Measurements from ENCODE around the gene KCTD1.
A peak's percentile ranks its signal among the peaks of the same experiment; 100 is the strongest.

The KCTD1 gene

GRCh38 chr18:26547646-26548414, 523 bp downstream of the KCTD1 start:
- peak in 1 of 2 experiments; percentile 42 for DNase-seq

GRCh38 chr18:26546875-26547645, 1.3 kb downstream of the KCTD1 start:
- DNase-seq = no peak

- DNase-seq = no peak
Observed at GRCh38 chr18:26546170-26546874, 2.0 kb downstream of the KCTD1 start.

DNA sequence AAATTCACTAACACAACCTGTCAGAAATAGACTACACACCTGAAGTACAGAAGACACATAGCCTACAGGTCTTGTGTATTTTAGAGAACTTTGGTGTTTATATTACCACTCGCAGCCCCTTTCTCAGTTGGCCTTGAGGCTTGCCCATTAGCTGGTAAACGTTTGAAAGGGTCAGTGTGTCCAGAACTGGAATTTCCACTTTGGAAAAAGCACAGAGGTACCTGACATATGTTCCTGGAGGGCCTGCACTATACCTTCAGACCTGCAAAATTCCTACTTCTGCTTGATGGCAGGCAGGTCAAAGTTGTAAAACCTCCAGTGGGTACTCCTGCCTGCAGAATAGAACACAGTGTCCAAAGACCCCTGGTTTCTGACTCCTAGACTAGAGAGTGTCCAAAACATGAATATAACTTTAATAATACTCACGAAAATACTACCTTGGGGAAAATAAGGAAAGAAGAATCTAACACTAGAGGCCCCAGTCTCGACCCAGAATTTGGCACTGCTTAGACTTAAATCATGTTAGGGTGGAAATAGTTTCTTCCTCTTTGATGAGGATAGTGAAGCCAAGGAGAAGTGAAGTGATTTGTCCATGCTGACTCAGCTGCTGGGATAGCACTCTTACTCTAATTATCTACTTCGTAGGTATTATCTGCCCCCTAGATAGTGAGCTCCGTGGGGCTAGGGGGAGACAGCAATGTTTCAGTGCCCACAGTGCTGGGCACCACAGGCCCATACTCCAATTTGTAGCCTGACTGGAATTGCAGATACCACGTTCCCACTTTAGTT, 2.8 kb downstream of the KCTD1 start:
- peak in 1 of 2 experiments; percentile 4 for DNase-seq

GRCh38 chr18:26544451-26544850, 3.9 kb downstream of the KCTD1 start:
- no peak for DNase-seq

- no peak for DNase-seq
Observed at GRCh38 chr18:26543373-26543772, 5.0 kb downstream of the KCTD1 start.

DNA sequence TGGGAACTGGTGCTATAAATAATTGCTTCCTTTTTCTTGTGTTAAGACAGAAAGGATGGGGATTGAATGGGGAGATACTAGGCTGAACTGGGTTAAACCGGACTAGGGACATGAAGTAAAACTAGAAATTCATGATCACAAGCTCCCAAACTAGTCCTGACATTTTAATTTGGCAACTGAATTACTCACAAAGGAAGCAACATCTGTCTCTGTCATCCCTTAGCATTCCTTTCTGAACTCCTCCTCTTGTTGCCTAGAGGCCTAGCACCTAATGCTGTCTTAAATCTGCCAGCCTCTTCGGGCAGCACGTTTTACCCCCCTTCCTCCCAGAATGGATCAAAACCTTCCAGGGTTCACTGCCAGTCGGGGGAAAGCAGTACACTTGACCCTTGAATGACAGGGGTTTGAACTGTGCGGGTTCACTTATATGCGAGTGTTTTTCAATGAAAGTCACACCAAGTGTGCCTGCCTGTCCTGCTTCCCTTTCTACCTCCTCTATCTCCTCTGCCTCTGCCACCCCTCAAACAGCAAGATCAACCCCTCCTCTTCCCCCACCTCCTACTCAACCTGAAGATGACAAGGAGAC, 8.2 kb downstream of the KCTD1 start:
- DNase-seq = peak; percentile 12 to 40

DNA sequence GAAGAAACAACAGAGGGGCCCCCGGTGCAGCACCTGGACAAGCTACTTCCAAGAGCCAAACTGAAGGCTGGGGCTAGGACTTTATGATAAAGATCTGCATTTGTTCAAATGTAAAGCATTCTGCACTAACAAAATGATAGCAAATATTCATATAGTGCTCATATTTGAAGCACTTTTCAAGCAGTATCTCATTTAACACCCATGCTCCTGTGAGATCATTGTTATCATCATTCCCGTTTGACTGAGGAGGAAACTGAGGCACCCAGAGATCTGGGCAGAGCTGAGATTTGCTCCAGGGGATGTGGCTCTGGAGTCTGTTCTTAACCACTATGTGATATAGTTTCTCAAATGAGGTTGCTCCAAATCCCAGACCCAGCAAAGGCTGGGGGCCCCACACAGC, 9.8 kb downstream of the KCTD1 start:
- DNase-seq = no peak

DNA sequence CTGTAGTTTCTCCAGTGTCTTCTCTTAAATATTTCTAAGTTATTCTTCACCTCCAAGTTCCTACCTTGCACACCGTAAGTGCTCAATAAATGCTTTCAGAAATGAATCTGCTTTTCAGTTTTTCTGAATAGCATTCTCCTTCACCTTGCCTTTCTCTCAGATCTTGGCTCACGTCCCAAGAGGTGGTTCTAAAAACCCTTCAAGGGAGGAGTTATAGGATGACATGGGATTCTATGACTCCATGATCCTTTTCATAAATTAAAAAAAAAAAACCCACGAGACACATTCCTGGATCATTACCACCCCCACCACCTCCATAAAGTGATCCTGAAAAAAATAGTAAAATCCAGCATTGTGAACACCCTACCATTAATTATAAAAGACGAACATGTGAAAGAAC, 11.7 kb downstream of the KCTD1 start:
- no peak for DNase-seq

GRCh38 chr18:26536032-26536431, 12.3 kb downstream of the KCTD1 start:
- no peak for DNase-seq

GRCh38 chr18:26535630-26536029, 12.7 kb downstream of the KCTD1 start:
- no peak for DNase-seq

DNA sequence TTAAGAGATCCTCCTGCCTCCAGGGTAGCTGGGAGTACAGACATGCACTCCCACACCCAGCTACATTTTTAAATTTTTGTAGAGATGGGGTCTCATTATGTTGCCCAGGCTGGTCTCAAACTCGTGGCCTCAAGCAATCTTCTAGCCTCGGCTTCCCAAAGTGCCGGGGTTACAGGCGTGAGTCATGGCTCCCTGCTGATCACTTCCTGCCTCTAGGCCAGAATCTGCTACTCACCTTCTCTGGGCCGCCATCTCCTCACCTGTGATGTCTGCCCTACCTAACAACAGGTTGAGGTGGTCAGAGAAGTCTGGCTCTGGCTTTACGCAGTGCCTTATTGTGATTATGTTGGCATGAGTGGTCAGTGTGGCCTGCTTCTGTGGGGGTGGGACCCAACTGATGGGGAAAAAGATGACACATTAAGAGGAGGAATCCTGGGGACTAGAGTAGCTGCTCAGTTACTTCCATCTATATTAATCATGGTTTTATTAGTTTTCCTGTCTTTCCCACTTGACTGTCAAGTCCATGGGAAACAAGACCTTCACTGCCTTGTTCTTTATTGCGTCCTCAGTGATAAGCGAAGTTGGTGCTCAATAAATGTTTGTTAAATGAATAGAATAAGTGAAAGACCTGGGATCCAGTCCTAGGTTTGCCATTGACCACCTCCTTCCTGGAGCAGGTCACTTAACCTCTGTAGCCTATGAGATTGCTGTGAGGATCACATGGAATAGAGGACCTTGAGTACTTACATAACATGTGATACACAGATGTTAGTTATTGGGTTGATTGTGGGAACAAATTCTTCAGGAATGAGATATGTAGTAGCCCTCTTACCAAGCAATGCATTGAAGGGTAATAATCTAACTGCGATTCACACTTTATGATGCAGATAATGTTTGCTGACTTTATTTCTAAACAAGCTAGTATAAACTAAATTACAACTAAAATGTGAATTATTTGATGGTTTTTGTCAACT, 15.7 kb downstream of the KCTD1 start:
- no peak for DNase-seq

- no peak for DNase-seq
Observed at GRCh38 chr18:26531605-26532298, 16.6 kb downstream of the KCTD1 start.

- no peak for DNase-seq
Observed at GRCh38 chr18:26526966-26527234, 21.5 kb downstream of the KCTD1 start.

DNA sequence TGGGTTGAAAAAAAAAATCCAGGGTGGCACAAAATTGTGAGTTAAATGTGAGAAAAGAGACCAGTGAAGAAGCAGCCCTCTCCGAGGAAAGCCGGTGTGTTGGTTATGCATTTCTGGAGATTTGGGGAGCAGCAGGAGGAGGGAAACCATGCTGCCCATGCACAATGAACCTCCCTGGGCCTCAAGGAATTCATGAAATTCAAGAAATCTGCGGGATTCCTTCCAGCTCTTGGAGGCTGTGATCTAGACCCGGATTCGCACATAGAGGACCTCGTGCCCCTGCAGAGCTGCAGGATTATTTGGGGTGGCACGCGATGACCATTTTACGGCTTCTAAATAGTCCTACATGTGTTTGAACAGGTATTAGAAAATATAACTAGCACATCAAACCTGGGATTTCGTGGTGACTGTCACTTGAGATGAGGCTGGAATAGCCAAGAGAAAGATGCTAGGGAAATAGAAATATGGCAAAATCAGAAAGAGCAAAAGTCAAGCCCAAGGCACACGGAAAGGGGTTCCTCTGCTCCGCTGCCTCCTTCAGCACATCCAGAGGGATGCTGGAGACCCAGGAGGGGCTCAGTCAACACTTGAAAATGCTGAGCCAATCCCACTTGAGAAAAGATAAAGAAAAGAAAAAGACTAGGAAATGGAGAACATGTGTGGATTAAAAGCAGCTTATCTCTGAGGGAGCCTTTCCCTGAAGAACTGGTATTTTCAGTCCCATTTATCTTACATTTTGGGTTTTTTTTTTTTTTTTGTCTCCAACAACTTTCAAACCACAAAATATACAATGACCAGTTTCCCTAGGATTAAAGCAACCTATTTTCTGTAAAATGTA, 22.0 kb downstream of the KCTD1 start:
- DNase-seq = no peak

- no peak for DNase-seq
Observed at GRCh38 chr18:26524504-26525351, 23.6 kb downstream of the KCTD1 start.

DNA sequence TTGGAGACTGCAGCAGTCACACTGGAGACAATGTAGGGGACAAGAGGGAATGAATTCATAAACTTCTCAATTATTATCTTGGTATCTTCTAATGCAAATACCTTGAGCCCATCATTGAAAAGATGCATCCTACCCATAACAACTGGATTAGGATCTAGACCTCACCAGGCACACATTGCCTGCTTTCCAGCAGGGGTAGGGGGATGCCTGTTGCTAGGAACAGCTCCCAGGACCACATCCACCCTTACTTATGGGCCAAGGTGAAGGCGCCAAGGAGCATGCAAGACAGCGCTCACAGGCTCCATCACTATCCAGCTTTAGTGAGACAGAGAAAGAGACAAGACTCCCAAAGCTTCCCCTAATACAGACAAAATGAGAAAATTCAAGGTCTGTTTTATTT, 24.4 kb downstream of the KCTD1 start:
- DNase-seq = no peak

GRCh38 chr18:26521617-26522016, 26.7 kb downstream of the KCTD1 start:
- no peak for DNase-seq

DNA sequence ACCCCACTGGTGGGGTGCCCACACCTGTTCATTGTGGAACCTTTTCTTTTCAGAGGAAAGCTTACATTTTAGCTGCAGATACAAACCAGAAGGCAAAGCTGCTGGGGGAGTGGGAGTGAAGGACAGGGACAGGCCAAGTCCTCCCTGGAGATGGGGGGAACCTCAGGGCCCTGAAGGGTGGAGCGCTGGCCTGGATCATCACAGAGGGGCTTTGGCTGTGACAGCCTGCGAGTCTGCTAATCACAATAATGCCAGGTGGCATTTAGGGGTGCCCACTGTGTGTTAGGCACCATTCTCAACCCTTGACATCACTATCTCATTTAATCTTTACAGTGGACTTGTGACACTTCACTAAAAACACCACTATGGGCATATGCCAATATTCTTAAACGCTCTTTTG, 27.4 kb downstream of the KCTD1 start:
- no peak for DNase-seq
